ENCODE data around the gene WWOX.
"Not testable (repeated sequence)": the region's sequence is repeated elsewhere in the genome, so short reads cannot be mapped to it uniquely, and the experiment has no call there.

WWOX gene

DNA sequence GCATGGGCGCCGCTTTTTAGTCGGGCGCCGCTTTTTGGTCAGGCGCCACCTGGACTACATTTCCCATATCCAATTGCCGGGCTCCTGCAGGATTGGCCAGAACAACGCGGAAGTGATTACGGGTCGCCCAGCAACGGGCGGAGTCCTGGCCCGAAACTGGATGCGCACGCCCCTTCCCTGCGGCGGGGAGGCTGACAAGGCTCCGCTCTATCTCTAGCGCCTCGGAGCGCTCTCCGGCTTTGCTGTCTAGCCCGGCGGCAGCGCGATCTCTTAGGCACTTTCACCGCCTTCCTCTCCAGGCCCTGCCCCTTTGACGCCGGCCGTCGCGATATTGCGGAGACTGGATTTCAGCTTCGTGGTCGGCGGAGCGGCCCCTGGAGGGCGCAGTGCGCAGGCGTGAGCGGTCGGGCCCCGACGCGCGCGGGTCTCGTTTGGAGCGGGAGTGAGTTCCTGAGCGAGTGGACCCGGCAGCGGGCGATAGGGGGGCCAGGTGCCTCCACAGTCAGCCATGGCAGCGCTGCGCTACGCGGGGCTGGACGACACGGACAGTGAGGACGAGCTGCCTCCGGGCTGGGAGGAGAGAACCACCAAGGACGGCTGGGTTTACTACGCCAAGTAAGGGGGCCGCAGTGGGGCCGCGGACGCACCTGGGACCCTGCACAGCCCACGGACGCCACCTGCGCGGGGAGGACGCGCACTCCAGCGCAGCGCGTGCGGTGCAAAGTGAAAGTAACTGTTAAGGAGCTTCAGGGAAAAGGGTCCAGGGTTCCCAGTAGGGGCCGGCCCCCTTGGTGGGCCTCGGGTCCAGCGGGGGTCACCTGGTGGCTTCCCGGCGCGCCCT is at the start of gene WWOX:
WWOX (plus strand) TSS at position 384 of the 841 bp plus-strand sequence.
- H3K4me3 ChIP-seq (ENCODE audit: control insufficient read depth, low read depth, low read length): peak within 1 kb of the TSS; percentile 88
- DNase-seq (ENCODE audit: low read depth): peak; percentile 91
- TF ChIP-seq, protein P1, sequence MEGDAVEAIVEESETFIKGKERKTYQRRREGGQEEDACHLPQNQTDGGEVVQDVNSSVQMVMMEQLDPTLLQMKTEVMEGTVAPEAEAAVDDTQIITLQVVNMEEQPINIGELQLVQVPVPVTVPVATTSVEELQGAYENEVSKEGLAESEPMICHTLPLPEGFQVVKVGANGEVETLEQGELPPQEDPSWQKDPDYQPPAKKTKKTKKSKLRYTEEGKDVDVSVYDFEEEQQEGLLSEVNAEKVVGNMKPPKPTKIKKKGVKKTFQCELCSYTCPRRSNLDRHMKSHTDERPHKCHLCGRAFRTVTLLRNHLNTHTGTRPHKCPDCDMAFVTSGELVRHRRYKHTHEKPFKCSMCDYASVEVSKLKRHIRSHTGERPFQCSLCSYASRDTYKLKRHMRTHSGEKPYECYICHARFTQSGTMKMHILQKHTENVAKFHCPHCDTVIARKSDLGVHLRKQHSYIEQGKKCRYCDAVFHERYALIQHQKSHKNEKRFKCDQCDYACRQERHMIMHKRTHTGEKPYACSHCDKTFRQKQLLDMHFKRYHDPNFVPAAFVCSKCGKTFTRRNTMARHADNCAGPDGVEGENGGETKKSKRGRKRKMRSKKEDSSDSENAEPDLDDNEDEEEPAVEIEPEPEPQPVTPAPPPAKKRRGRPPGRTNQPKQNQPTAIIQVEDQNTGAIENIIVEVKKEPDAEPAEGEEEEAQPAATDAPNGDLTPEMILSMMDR (IDR thresholded peaks at IDR 0.05; ENCODE audit: control insufficient read depth, insufficient read depth, low read depth, low read length, missing control alignments): no peak

DNA sequence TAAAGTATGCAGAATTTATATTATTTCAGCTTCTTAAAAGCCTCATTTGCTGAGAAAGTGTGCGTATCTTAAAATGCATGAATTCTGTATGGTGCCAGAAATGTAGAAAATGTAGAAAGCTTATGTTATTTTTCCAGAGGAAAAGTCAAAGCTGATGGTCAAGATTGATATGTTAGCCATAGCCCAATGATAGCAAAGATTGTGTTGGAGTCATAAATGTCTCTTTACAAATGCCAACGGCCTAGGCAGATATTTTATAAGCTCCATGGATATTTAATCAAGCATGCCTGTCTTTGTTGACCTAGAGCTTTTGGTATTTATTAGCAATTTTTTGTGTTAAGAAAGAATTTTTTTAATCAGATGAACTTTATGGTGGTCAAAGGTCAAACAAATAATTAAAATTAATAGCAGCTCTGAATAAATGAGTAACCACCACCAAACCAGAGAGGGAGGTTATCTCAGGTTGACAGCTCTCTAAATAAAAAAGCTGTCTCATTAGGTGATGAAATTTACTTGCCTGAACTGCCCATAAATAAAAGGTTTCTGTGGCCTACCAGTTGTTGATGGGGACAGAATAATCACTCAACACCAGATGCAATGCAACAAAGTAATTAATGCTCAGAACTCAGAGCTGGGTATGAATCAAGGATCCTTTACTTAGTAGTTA is 48.6 kb upstream of the WWOX start:
- H3K4me3 ChIP-seq (ENCODE audit: control insufficient read depth, low read depth, low read length): no peak overlapping the region
- no peak for DNase-seq (ENCODE audit: low read depth)
- TF ChIP-seq, protein P1 (IDR thresholded peaks at IDR 0.05; ENCODE audit: control insufficient read depth, insufficient read depth, low read depth, low read length, missing control alignments): no peak

- TF ChIP-seq, protein P1 (IDR thresholded peaks at IDR 0.05; ENCODE audit: control insufficient read depth, insufficient read depth, low read depth, low read length, missing control alignments): no peak
- H3K4me3 ChIP-seq (ENCODE audit: control insufficient read depth, low read depth, low read length): no peak overlapping the region
- no peak for DNase-seq (ENCODE audit: low read depth)
Observed at GRCh38 chr16:78057803-78058564, 41.5 kb upstream of the WWOX start.

GRCh38 chr16:78059806-78060205 is 39.6 kb upstream of the WWOX start:
- not testable (repeated sequence) for DNase-seq (ENCODE audit: low read depth); H3K4me3 ChIP-seq (ENCODE audit: control insufficient read depth, low read depth, low read length)

DNA sequence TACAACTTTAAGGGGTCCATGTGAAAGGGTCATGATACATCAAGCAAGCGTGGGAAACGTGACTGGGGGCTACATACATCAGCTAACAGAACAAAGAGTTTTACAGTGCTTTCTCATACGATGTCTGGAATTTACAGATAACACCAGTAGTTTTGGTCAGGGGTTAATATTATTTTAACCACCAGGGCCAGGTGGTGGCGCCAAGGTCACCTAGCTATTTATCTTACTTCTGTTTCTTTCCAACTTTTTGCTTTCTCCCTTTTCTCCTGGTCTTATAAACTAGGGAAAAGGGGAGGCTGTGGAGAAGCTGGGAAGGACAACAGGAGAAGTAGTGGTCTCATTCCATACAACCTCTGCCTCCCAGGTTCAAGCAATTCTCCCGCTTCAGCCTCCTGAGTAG is 39.2 kb upstream of the WWOX start:
- no peak for DNase-seq (ENCODE audit: low read depth)
- TF ChIP-seq, protein P1 (IDR thresholded peaks at IDR 0.05; ENCODE audit: control insufficient read depth, insufficient read depth, low read depth, low read length, missing control alignments): no peak
- no peak overlapping the region for H3K4me3 ChIP-seq (ENCODE audit: control insufficient read depth, low read depth, low read length)

DNA sequence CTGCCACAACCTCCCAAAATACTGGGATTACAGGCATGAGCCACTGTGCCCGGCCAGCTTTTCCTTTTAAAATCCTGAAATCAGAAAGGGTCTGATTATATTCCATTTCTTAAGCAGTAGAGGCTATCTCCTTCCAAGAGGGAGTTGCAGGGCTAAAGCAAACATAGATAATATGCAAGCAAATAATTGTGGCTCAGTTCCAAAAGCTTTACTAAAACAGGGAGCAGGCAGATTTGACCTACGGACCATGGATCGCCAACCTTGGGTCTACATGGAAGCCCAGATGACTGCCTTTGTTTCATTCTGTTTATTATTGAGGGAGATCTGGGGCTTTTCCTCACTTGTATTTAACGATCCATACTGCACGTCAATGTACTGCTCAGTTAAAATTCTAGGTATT is 38.6 kb upstream of the WWOX start:
- DNase-seq (ENCODE audit: low read depth): no peak
- H3K4me3 ChIP-seq (ENCODE audit: control insufficient read depth, low read depth, low read length): no peak overlapping the region
- TF ChIP-seq, protein P1 (IDR thresholded peaks at IDR 0.05; ENCODE audit: control insufficient read depth, insufficient read depth, low read depth, low read length, missing control alignments): no peak
